Suppressor macrophage (primary cell): Measurements from ENCODE around the gene EGFLAM.

Source experiments
- DNase-seq, 4 experiments: peaks; one replicate each; pipeline ENCODE4 v3.0.0-alpha.2; 2020 to 2022
- total RNA-seq, 17 experiments: gene quantifications; one replicate each; lab custom pipeline; 2026; ENCODE audit warnings: mixed read lengths in 6 of 17, inconsistent platforms in 3 of 17; lab: John Stamatoyannopoulos, UW

The EGFLAM gene
- total RNA-seq, result 0 to 4.1 (median 0) reads per million in 17 experiments

- no peak for DNase-seq
Observed at GRCh38 chr5:38258319-38259061, at the start of gene EGFLAM. EGFLAM (plus strand) TSS chr5:38258559; CDS start chr5:38258755, 196 bp downstream.

GRCh38 chr5:38208782-38209378 lies 49.5 kb upstream of the EGFLAM start:
- DNase-seq, result peak in 2 of 4 experiments; percentile 2 to 7

- DNase-seq, result no peak
Observed at GRCh38 chr5:38210676-38211353, 47.5 kb upstream of the EGFLAM start.

GRCh38 chr5:38211354-38211710 lies 47.0 kb upstream of the EGFLAM start:
- DNase-seq, result no peak

- DNase-seq, result no peak
Observed at GRCh38 chr5:38212307-38212706, 46.1 kb upstream of the EGFLAM start.

GRCh38 chr5:38226091-38226490 lies 32.3 kb upstream of the EGFLAM start:
- DNase-seq, result no peak

GRCh38 chr5:38228914-38229313 lies 29.4 kb upstream of the EGFLAM start:
- no peak for DNase-seq

- DNase-seq, result no peak
Observed at GRCh38 chr5:38234737-38235136, 23.6 kb upstream of the EGFLAM start.

- DNase-seq, result no peak
Observed at GRCh38 chr5:38237681-38238080, 20.7 kb upstream of the EGFLAM start.

GRCh38 chr5:38240212-38240611 lies 18.1 kb upstream of the EGFLAM start:
- no peak for DNase-seq

GRCh38 chr5:38241655-38242054 lies 16.7 kb upstream of the EGFLAM start:
- no peak for DNase-seq

GRCh38 chr5:38245307-38245706 lies 13.1 kb upstream of the EGFLAM start:
- DNase-seq, result no peak

GRCh38 chr5:38249301-38249700 lies 9.1 kb upstream of the EGFLAM start:
- no peak for DNase-seq

GRCh38 chr5:38249812-38250211 lies 8.5 kb upstream of the EGFLAM start:
- DNase-seq, result no peak

- no peak for DNase-seq
Observed at GRCh38 chr5:38250763-38251448, 7.5 kb upstream of the EGFLAM start.

- DNase-seq, result no peak
Observed at GRCh38 chr5:38253759-38254158, 4.6 kb upstream of the EGFLAM start.

GRCh38 chr5:38257308-38258041 lies 884 bp upstream of the EGFLAM start:
- DNase-seq, result no peak

GRCh38 chr5:38258042-38258318 lies 379 bp upstream of the EGFLAM start:
- no peak for DNase-seq

- DNase-seq, result no peak
Observed at GRCh38 chr5:38259062-38259808, 876 bp downstream of the EGFLAM start.

- no peak for DNase-seq
Observed at GRCh38 chr5:38259809-38260160, 1.4 kb downstream of the EGFLAM start.

GRCh38 chr5:38263983-38264382 lies 5.6 kb downstream of the EGFLAM start:
- DNase-seq, result no peak

GRCh38 chr5:38265546-38266179 lies 7.3 kb downstream of the EGFLAM start:
- DNase-seq, result peak; percentile 56 to 80 (median 72)
